Sciatic nerve (tissue), 2 donors: ENCODE measurements around the gene DDIT4L. TPM values are rescaled to one million over a fixed set of nuclear protein-coding genes. Genes with fewer than 3 reads are reported as not detected.
A peak's percentile ranks its signal among the peaks of the same experiment; 100 is the strongest.
"Not testable (repeated sequence)": the region's sequence is repeated elsewhere in the genome, so short reads cannot be mapped to it uniquely, and the experiment has no call there.

Source experiments
- ATAC-seq: fragments of 200-7000 bp; cut with Tn5 transposase; one replicate; pipeline ENCODE4 v1.9.1; 2020; ENCODE audit warnings: mild to moderate bottlenecking, moderate library complexity
- DNase-seq: peaks from one replicate; pipeline ENCODE4 v3.0.0-alpha.2; 2020; ENCODE audit warnings: low spot score
- intact Hi-C: fragments of 100-400 bp; cut with DNase I; formaldehyde crosslinking; loops from one replicate; pipeline ENCODE4 v1.14.2; 2022
- total RNA-seq: library from RNA; stranded (reverse); fragmentation: NEBNext Ultra II Directional; extraction: Animal tissue kit (Norgen Biotek cat#: 25700); gene quantifications from one replicate; pipeline ENCODE4 v1.2.1, GENCODE V29; 2021
- donor health status: DM: no; HTN: no; CAD: no.
- donor health status: DM: no; HTN: no; CAD: no.

The DDIT4L gene
- 11.5 TPM for total RNA-seq

GRCh38 chr4:100189820-100190642 is at the start of gene DDIT4L:
TSS of gene DDIT4L (minus strand) at chr4:100190468. CDS start at chr4:100189983, 485 bp downstream.
- ATAC-seq (peak; percentile 78), DNase-seq (peak; percentile 68)
- intact Hi-C loops = no loop called here

GRCh38 chr4:100240008-100240407 is 49.7 kb upstream of the DDIT4L start:
- intact Hi-C loops = no loop called here
- no peak for DNase-seq
- peak; percentile 60 for ATAC-seq

- intact Hi-C loops = no loop called here
- ATAC-seq (no peak), DNase-seq (no peak)
These were observed 34.5 kb upstream of the DDIT4L start for GRCh38 chr4:100224721-100225120.

DNA sequence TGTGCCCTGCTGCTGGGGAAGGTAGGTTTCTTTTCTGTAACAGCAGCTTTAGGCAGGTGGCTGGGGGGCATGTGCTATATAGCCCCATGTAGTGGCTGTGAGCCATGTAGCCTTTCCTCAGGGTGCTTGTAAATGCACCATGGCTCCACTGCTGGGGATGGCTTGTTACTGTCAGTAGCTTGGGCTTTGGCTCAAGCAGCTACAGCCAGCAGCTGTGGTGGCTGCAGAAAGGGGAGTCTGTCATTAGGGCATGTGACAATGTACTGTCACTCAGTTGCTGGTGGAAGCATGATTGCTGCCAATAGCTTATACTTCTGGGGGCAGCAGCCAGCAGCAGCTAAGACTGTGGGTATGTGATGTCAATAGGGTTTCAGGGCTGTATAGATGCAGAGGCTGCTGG is 33.9 kb upstream of the DDIT4L start:
- intact Hi-C loops = no loop called here
- no peak for ATAC-seq
- DNase-seq = no peak

DNA sequence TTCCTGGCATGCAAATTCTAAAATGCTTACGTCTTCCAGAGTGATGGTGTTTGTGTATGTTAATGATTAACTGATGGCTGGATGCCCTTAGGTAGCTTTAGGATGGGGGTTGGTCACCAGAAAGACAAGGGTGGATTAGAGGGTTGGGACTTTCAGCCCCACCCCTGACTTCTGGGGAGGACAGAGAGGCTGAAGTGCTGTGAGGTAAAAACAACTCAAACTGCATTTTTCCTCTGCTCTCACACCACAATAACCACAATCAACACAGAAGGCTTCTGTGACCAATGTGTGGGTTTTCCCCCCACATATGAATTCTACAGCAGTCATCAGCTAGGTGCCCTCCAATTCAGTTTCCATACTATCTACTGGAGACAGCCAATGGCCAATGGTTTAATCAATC is 18.7 kb upstream of the DDIT4L start:
- DNase-seq = no peak
- intact Hi-C loops = no loop called here
- ATAC-seq = no peak

- intact Hi-C loops = no loop called here
- ATAC-seq (no peak), DNase-seq (no peak)
These were observed 18.2 kb upstream of the DDIT4L start for GRCh38 chr4:100208459-100208858.

GRCh38 chr4:100206850-100207249 is 16.6 kb upstream of the DDIT4L start:
- DNase-seq (no peak), ATAC-seq (no peak)
- intact Hi-C loops = no loop called here

DNA sequence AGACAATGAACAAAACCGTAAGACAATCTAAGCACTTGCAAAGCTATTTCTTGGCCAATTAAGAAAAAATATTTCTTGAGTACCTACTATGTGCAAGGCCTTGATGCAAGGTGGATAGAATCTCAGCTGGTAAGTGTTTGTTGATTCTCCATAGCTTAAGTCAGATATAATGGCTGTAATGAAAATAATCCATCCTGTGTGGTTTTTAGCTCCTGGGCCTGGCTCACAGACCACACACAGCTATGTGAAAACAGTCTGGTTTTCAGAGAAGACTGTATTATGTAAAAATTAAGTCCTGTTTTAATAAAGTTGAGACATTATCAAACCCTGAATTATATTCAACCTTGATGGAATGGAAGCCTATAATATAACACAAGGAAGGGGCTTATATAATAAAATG is 7.8 kb upstream of the DDIT4L start:
- DNase-seq = no peak
- ATAC-seq = no peak
- intact Hi-C loops = no loop called here

- ATAC-seq, DNase-seq, intact Hi-C loops: not testable (repeated sequence)
These were observed 6.3 kb upstream of the DDIT4L start for GRCh38 chr4:100196388-100197071.

DNA sequence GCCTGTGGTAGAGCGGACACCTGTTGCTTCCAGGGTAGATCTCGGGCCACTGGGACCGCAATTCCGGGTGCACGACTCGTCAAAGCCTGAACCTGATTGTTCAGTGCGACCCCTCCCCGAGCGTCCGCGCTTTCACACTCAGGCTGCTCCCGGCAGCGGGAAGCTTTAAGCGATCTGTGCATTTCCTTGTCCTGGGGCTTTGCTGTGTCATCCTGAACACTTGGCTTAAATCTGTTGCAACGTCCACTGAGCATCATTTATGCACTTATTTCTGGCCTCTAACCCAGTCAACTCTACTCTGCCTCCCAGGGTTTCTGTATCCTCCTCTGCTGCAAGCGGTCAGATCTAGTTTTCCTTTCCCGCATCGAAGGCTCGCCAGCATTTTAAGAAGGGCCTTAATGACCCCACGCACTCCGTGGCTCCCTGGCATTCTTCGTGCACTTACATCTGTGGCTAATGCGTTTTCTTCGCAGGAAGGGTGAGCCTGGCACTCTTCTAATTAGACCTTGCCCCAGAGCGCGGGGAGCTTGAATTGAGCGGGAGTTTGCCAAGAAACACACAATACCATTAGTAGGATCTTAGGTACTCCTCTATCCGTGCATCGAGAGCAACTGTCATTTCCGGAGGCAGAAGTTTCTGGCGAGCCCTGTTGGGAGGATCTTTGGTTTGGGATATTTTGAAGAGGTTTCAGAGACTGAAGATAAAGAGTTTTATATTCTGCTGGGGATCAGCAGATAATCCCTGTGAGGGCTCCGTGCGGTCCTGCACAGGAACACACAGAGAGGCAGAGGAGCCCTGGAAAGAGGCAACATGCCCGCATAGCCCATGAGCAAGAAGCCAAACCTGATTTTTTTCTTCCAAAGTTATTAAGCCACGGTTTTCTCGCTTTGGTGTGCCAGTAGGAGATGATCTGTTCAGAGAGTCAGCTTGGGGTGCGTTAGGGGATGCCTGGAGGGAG is 654 bp upstream of the DDIT4L start:
- no peak for DNase-seq
- intact Hi-C loops = no loop called here
- peak; percentile 77 for ATAC-seq

DNA sequence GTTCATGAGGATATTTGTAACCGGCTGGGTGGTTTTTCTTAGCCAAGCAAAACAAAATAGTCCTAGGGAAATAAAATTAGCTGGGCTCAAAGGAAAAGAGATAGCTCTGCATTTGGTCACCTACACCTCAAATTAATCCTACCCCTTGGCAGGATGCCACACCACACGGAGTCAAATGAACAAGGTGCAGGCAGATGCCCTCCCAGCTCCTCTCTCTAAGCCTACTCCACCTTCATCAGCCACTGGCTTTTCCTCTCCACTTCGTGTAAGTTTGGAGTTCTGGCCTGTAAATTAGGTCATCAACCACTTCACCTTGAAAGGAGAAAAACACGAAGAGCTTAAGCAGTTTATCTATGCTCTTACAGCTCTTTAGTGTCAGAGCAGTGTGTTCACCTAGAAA is 1.4 kb downstream of the DDIT4L start:
- DNase-seq (no peak), ATAC-seq (no peak)
- intact Hi-C loops = no loop called here

DNA sequence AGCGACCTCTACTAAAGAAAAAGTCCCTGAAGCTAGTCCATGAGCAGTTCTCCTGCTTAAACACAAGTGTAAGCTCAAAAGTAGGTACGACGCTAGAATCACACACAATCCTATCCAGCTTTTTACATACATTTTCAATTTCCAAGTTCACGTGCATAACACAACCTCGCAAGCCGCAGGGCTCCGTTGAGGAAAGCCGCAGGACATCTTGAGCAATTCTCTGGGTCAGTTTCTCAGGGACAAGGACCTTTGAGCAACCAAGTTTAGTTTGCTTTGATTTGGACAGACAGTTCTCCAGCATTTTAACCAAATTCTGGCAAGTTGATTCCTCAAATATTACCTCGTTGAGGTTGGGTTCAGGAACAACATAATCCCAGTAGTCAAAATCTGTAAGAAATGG is 2.5 kb downstream of the DDIT4L start:
- DNase-seq (no peak), ATAC-seq (no peak)
- intact Hi-C loops = no loop called here

DNA sequence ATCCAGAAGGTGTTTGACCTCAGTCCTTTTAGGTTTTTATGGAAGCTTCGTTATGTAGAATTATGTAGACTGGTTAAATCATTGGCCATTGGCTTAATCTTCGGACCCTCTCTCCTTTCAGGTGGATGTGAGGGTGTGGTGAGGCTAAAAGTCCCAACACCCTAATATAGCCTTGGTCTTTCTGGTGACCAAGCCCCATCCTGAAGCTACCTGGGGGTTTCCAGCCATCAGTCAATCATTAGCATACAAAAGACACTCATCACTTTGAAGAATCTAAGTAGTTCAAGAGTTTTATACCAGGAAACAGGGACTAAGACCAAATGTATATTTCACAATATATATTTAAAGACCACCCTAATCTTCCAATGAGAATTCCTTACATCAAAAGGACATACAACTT is 5.5 kb downstream of the DDIT4L start:
- intact Hi-C loops = no loop called here
- ATAC-seq (no peak), DNase-seq (no peak)

DNA sequence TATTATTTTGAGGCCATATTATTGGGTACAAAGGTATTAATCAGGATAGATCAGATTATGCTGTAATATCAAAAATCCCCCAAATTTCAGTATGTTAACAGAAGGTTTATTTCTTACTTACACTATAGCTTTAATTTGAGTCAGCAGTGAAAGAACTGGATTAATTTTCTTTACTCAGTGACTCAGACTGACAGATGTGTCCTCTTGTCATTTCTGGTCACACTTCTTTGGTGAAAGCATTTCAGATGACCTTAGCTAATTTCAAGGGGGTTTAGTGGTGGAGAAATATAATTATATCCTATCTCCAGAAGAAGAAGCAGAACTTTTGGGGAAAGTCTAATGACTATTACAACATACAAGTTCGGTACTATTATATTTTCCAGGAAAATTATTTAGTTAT is 12.4 kb downstream of the DDIT4L start:
- ATAC-seq (no peak), DNase-seq (no peak)
- intact Hi-C loops = no loop called here

DNA sequence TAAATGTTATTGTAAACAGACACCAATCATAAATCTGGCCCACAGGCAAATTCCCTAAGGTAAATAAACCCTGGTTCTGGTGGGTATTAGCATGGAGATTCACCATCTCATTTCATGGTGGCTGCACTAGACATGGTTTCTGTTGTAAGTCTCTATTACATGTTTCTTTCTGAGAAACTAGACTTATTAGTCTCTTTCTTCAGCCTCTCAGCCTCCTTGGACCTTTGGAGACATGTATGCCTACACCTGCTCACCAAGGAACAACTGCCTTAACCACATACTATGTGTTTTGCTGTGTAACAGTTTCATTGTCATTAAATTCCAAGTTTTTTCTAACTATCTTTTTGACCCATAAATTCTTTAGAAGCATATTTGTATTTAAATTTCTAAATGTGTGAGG is 13.1 kb downstream of the DDIT4L start:
- ATAC-seq (no peak), DNase-seq (no peak)
- intact Hi-C loops = no loop called here

DNA sequence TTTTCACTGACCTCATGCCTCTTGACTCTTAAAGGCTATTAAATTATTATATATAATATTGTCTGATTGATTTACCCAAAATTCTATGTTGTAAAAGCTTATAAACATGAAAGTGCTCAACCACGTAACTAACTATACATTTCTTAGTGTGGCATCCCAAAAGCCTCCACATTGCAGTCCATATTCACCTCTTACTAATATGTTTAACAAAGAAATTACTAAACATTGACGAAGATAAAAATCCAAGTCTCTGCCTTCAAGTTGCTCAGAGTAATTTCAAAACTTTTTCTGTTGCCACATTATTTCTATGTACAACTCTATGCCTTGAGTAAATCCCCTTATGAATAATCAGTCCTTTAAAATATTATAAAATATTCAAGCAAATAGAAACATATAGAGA is 14.4 kb downstream of the DDIT4L start:
- no peak for ATAC-seq
- DNase-seq = no peak
- intact Hi-C loops = no loop called here

GRCh38 chr4:100174985-100175383 is 15.3 kb downstream of the DDIT4L start:
- ATAC-seq (no peak), DNase-seq (no peak)
- intact Hi-C loops = no loop called here

- DNase-seq (no peak), ATAC-seq (no peak)
- intact Hi-C loops = no loop called here
These were observed 19.3 kb downstream of the DDIT4L start for GRCh38 chr4:100170986-100171385.
